DND-41 (cell line): ENCODE data around the gene SARM1.

ENCODE experiments used
- ATAC-seq: fragments of 200-7000 bp; cut with Tn5 transposase; 3 replicates; pipeline ENCODE4 v1.9.1; 2021; ENCODE audit warnings: low read depth; ENCODE audit not compliant: insufficient read depth
- DNase-seq: peaks from one replicate; pipeline ENCODE4 v3.0.0-alpha.2; 2020
- H2AFZ ChIP-seq: 2 replicates; pipeline ENCODE4 v1.6.0; 2012; ENCODE audit warnings: low read depth, low read length
- H3K27ac ChIP-seq: 2 replicates; pipeline ENCODE4 v1.5.1; 2012; ENCODE audit warnings: low read length, inconsistent platforms
- H3K27me3 ChIP-seq: fragments of 200-600 bp; sonication (generic); 2 replicates; pipeline ENCODE4 v1.6.0; 2012; ENCODE audit warnings: low read length, mild to moderate bottlenecking, inconsistent platforms; ENCODE audit not compliant: insufficient read depth, poor library complexity
- H3K36me3 ChIP-seq: 2 replicates; pipeline ENCODE4 v1.5.1; 2012; ENCODE audit warnings: low read length, inconsistent platforms; ENCODE audit not compliant: insufficient read depth
- H3K4me1 ChIP-seq: 2 replicates; pipeline ENCODE4 v1.5.1; 2012; ENCODE audit warnings: mild to moderate bottlenecking, low read length; ENCODE audit not compliant: insufficient read depth
- H3K4me2 ChIP-seq: 2 replicates; pipeline ENCODE4 v1.6.0; 2012; ENCODE audit warnings: mild to moderate bottlenecking, moderate library complexity, low read length, inconsistent platforms; ENCODE audit not compliant: insufficient read depth
- H3K4me3 ChIP-seq, 2 experiments: fragments of 200-600 bp in 1 of 2; shearing (Covaris generic) in 1 of 2; 2 replicates each; pipeline ENCODE4 v1.5.1; 2012 to 2016; ENCODE audit warnings: inconsistent platforms in 2 of 2, low read length in 2 of 2, mild to moderate bottlenecking in 2 of 2, low read depth in 1 of 2, moderate library complexity in 1 of 2
- H3K79me2 ChIP-seq: 2 replicates; pipeline ENCODE4 v1.6.0; 2012; ENCODE audit warnings: low read length, inconsistent platforms; ENCODE audit not compliant: insufficient read depth
- H3K9ac ChIP-seq: 2 replicates; pipeline ENCODE4 v1.6.0; 2012; ENCODE audit warnings: low read depth, mild to moderate bottlenecking, inconsistent platforms, low read length, moderate library complexity
- H3K9me3 ChIP-seq: 2 replicates; pipeline ENCODE4 v1.5.1; 2012; ENCODE audit warnings: low read length, moderate library complexity, mild to moderate bottlenecking, inconsistent platforms; ENCODE audit not compliant: insufficient read depth, severe bottlenecking
- H4K20me1 ChIP-seq: 2 replicates; pipeline ENCODE4 v1.6.0; 2012; ENCODE audit warnings: low read length; ENCODE audit not compliant: insufficient read depth
- CTCF ChIP-seq: IDR thresholded peaks from 2 replicates; pipeline ENCODE4 v1.5.1; 2012; ENCODE audit warnings: borderline replicate concordance, low read length, moderate library complexity, mild to moderate bottlenecking; ENCODE audit not compliant: poor library complexity, severe bottlenecking; ENCODE audit errors: extremely low read depth
- EZH2 ChIP-seq: IDR thresholded peaks from 3 replicates; pipeline ENCODE4 v1.6.1; 2012; ENCODE audit warnings: borderline replicate concordance, low read depth, mild to moderate bottlenecking, moderate library complexity, low read length, inconsistent platforms; ENCODE audit not compliant: severe bottlenecking

SARM1 gene

GRCh38 chr17:28342313-28342712 is 29.2 kb upstream of the SARM1 start:
- ATAC-seq (no peak), DNase-seq (no peak)
- Histone ChIP-seq H3K36me3 (peaks cover 67% of the 10 kb centered on the region), H2AFZ (no peak overlapping the region), H3K79me2 (peaks cover 20% of the 10 kb centered on the region), H3K4me3 (no peak overlapping the region), H3K4me2 (no peak overlapping the region), H3K9ac (no peak overlapping the region), H3K9me3 (no peaks in the 10 kb centered on the region), H3K27me3 (no peaks in the 10 kb centered on the region), H3K27ac (no peak overlapping the region), H3K4me1 (peaks cover 8% of the 10 kb centered on the region), H4K20me1 (peaks cover 17% of the 10 kb centered on the region; the same call in 1 of the 2 replicates)
- TF ChIP-seq EZH2 = no peak
- TF ChIP-seq CTCF = no peak

- H3K9me3 ChIP-seq = no peaks in the 10 kb centered on the region
- no peaks in the 10 kb centered on the region for H3K4me1 ChIP-seq
- peaks cover 79% of the 10 kb centered on the region for H3K36me3 ChIP-seq
- H2AFZ ChIP-seq = no peak overlapping the region
- no peak overlapping the region for H3K9ac ChIP-seq
- H4K20me1 ChIP-seq = peaks cover 21% of the 10 kb centered on the region; the same call in 1 of the 2 replicates
- H3K79me2 ChIP-seq = peaks cover 8% of the 10 kb centered on the region
- H3K4me3 ChIP-seq = no peak overlapping the region
- H3K27me3 ChIP-seq = no peaks in the 10 kb centered on the region
- no peak overlapping the region for H3K27ac ChIP-seq
- no peak overlapping the region for H3K4me2 ChIP-seq
- no peak for ATAC-seq
- TF ChIP-seq CTCF = no peak
- TF ChIP-seq EZH2 = no peak
- DNase-seq = no peak
Observed at GRCh38 chr17:28343491-28343932, 28.0 kb upstream of the SARM1 start.

GRCh38 chr17:28344011-28344410 is 27.5 kb upstream of the SARM1 start:
- Histone ChIP-seq H4K20me1 (peaks cover 21% of the 10 kb centered on the region; the same call in 1 of the 2 replicates), H2AFZ (no peak overlapping the region), H3K4me1 (no peaks in the 10 kb centered on the region), H3K9me3 (no peaks in the 10 kb centered on the region), H3K27me3 (no peaks in the 10 kb centered on the region), H3K4me2 (no peak overlapping the region), H3K9ac (no peak overlapping the region), H3K4me3 (no peak overlapping the region), H3K79me2 (peaks cover 5% of the 10 kb centered on the region; the same call in 1 of the 2 replicates), H3K27ac (no peak overlapping the region), H3K36me3 (peaks cover 84% of the 10 kb centered on the region)
- TF ChIP-seq CTCF (no peak), EZH2 (no peak)
- DNase-seq = no peak
- ATAC-seq = no peak

- Histone ChIP-seq H3K4me2 (no peak overlapping the region), H3K79me2 (0 out of 2 replicates have a peak, but pooled peaks cover 2% of the 10 kb centered on the region), H3K27me3 (no peaks in the 10 kb centered on the region), H3K9me3 (no peaks in the 10 kb centered on the region), H3K4me3 (no peak overlapping the region), H4K20me1 (peaks cover 21% of the 10 kb centered on the region; the same call in 1 of the 2 replicates), H3K36me3 (peaks cover 84% of the 10 kb centered on the region), H3K4me1 (no peaks in the 10 kb centered on the region), H3K9ac (no peak overlapping the region), H2AFZ (no peak overlapping the region), H3K27ac (no peak overlapping the region)
- DNase-seq = no peak
- no peak for ATAC-seq
- TF ChIP-seq EZH2 (no peak), CTCF (no peak)
Observed at GRCh38 chr17:28344435-28344901, 27.0 kb upstream of the SARM1 start.
